Eye (tissue), 1 donor: ENCODE results near the gene OGG1.
"Not testable (repeated sequence)": the region's sequence is repeated elsewhere in the genome, so short reads cannot be mapped to it uniquely, and the experiment has no call there.

ENCODE experiments used
- DNase-seq: peaks from one replicate; pipeline ENCODE4 v3.0.0-alpha.2; 2015

The OGG1 gene

GRCh38 chr3:9768141-9768775 lies 18.5 kb downstream of the OGG1 start:
- DNase-seq: no peak

DNA sequence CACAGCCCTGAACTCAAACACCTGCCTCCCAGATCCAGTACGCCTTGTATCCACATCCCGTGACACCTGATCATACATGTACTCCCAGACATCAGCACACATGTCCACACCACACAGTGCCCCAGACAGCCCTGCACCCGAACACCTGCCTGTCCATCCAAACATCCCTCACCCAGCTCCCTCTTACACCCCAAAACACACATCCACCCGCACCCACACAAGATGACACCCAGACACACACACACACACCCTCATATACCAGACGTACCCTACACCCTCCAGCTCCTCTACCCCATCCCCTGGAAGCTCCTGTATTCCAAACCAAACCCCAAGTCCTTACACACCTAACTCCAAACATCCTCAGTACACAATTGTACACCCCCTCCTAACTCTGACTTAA lies 19.3 kb downstream of the OGG1 start:
- DNase-seq: no peak

GRCh38 chr3:9769426-9770275 lies 19.9 kb downstream of the OGG1 start, which contains the start of gene CAMK1:
CAMK1 (minus strand) TSS chr3:9769947; CDS start chr3:9767749, 2,198 bp downstream.
- DNase-seq: peak; percentile 86

GRCh38 chr3:9770276-9770812 lies 20.6 kb downstream of the OGG1 start:
- DNase-seq: peak; percentile 51

GRCh38 chr3:9771007-9771406 lies 21.3 kb downstream of the OGG1 start:
- DNase-seq: not testable (repeated sequence)

DNA sequence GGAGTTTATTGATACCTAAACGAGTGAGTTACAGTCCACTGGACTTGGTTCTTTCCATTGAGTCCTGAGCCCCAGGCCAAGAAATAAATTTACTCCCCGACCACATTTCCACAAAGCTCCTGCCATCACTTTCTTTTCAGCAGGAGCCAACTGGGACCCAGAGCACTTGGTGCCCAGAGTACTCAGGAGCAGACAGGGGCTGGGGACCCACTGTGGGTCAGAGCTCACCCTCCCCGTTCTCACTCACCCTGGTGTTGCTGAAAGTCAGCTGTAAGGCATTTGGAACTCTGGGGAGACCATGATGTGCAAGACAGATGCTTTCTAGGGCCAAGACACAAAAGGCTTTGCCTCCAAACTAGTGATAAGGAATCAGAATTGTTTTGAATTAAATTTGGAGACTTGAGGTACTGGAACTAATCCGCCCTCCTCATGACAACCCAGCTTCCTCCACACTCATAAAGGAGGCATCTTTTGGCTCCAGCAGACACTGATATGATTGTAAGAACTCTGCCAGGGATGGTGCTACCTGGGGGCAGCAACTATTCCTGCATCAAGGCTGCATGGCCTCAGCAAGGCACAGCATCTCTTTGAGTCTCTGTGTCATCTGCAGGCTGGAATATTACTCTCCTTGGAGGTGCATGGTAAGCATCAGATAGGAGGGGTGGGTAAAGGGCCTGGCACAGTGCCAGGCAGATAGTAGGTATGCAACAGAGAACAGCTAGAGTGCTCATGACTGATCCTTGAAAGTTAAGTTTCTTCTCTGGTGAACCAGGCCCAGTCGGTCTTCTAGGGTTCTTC lies 27.3 kb downstream of the OGG1 start:
- DNase-seq: no peak

GRCh38 chr3:9777694-9778021 lies 27.9 kb downstream of the OGG1 start:
- no peak for DNase-seq

GRCh38 chr3:9778143-9779074 lies 28.7 kb downstream of the OGG1 start:
- DNase-seq: no peak

GRCh38 chr3:9779075-9779593 lies 29.4 kb downstream of the OGG1 start:
- DNase-seq: no peak

DNA sequence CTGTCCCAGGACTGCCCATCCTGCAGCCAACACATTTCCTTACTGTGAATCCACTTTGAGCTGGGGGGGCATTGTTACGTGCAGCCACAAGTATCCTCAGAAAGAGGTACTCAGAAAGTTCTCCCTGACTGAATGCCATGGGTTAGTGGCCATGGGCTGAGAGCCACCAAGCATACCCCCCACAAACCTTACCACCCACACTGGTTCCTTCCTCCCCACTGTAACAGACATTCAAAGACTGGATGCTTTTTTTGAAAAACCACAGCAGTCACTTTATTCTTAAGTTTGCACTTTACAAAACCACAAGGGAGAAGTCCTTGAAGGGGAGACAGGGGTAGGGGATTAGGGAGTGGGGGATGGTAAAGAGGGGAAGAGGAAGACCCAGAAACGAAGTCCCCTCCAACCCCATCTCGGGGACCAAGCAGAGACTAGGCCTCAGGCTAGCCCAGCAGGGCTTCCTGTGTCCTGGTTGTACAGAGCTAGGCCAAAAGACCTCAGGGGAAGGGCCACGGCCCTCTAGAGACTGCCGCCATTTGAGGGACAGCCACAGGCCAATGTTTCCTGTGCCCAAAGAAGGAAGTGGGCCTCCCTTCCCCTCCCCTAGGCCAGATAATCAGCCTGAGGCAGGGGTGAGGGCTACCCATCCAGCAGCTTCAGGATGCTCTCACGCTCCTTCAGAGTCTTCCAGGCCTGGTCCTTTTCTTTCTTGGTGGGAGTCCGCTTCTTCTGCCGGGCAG lies 30.1 kb downstream of the OGG1 start:
- no peak for DNase-seq

DNA sequence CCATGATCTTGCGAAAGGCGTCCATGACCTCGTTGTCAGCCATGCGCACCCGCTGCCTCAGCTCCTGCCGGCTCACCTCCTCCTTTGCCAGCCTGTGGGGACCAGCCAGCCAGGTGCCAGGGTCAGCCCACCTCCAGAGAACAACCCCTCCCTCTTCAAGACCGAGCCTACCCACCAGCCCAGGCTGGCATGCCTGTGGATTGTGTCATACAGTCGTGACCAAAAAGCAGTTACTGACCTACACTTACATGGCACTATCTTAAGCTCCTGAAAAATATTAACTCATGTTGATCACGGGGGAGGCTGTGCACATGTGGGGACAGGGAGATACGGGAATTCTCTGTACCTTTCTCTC lies 30.7 kb downstream of the OGG1 start:
- DNase-seq: no peak

DNA sequence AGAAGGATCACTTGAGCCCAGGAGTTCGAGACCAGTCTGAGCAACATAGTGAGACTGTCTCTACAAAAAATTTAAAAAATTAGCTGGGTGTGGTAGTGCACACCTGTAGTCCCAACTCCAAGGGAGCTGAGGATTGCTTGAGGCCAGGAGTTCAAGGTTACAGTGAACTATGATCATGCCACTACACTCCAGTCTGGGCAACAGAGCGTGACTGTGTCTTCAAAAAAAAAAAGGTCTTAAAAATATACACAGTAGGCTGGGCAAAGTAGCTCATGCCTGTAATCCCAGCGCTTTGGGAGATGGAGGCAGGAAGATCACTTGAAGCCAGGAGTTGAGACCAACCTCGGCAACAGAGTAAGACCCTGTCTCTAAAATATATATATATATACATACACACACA lies 31.2 kb downstream of the OGG1 start:
- no peak for DNase-seq

- no peak for DNase-seq
These were observed 31.8 kb downstream of the OGG1 start for GRCh38 chr3:9781551-9781950.

GRCh38 chr3:9781978-9782603 lies 32.3 kb downstream of the OGG1 start:
- DNase-seq: no peak

- DNase-seq: no peak
These were observed 33.0 kb downstream of the OGG1 start for GRCh38 chr3:9782770-9783169.

GRCh38 chr3:9783954-9784353 lies 34.2 kb downstream of the OGG1 start:
- DNase-seq: no peak

GRCh38 chr3:9784965-9785364 lies 35.2 kb downstream of the OGG1 start:
- no peak for DNase-seq

DNA sequence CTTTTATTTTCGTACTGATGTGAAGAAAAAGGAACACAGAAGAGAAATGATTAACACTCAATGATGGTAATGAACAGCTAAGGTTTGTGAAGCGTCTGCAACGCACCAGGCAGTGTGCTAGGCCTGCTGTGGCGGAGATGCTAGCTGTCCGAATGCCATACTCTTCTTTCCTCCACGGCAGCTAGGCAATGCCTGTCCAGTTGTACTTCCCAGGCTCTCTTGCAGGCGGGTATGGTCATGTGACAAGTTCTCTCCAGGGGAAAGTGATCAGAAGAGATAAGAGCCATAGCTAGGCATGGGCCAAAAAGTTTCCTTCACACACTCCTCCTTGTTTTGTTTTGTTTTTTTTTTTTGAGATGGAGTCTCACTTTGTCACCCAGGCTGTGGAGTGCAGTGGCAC lies 35.9 kb downstream of the OGG1 start:
- no peak for DNase-seq

DNA sequence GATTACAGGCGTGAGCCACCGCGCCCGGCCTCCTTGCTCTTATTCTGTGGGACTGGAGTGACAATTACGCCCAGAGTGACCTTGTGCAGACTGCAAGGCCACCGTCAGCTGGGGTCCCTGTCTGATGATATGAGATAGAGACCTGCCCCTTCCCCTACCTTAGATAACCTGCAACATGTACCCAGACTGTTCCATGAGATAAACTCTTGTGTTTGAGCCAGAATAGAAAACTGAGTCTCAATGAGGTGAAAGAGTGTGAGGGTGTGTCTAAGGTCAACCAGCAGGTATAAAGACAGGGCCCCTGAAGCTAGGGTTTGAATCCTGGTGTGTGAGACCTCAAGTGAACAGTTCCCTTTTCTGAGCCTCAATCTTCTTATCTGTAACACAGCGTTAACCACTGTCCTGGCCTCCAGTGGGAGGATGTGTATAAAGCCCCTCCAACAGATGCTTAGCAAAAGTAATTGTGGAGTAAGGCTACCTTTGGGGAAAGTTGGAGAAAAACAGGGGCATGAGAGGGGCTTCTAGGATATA lies 36.5 kb downstream of the OGG1 start:
- DNase-seq: no peak

DNA sequence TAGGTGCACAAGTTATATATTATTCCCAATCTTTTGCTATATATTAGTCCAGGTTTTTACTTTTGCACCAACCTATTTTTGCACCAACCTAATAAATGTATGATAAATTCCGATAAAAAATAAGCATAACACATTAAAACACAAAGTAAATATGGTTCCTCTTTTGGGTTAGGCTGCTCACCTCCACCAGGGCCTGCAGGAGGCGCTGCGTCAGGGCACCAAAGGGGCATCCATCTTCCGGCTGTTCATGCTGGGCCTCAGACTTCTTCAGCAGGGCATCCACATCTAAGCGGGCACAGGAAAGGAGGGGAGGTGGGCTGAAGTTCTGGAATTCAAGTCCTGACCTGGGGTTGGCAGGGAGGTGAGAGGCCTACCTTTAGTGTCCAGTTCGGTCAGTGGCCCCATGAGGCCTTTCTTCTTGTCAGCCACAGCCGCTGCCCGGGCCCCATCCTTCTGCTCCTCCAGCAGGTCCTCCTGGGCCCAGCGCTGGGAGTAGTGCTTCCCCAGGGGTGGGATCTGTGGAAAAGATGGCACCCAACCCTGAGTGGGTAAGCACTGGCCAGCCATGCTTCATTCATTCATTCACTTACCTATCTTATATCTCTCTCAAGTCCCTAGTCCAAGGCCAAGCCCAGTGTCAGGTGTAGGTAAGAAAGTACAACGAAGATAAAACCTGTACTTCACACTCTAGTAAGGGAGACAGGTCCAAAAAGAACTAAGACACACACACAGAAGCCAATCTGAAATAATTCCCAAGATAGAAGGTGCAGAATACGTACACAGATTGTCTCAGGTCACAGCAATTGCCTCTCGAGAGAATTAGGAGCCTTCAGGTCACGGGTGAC lies 37.3 kb downstream of the OGG1 start:
- DNase-seq: no peak
